ENCODE data around the gene NCMAP. TPM values are rescaled to one million over a fixed set of nuclear protein-coding genes. Genes with fewer than 3 reads are reported as not detected.

The NCMAP gene
- total RNA-seq (ENCODE audit: unreplicated experiment): not detected
- long read RNA-seq: 0 reads

GRCh38 chr1:24555591-24556413 lies at the start of gene NCMAP:
Gene NCMAP (plus strand): TSS chr1:24556087. CDS start chr1:24595431, 39,344 bp downstream.
- no peak for TF ChIP-seq CTCF (IDR thresholded peaks at IDR 0.05; ENCODE audit: partially characterized antibody, unreplicated experiment)
- Mint-ChIP-seq H3K4me1 (ENCODE audit: low read depth, unreplicated experiment) (peaks cover 5% of the 10 kb centered on the region), H3K27ac (ENCODE audit: unreplicated experiment) (no peak within 1 kb of the TSS), H3K4me3 (ENCODE audit: unreplicated experiment) (peak within 1 kb of the TSS; percentile 28), H3K36me3 (ENCODE audit: unreplicated experiment) (no peaks in the 10 kb centered on the region), H3K9me3 (ENCODE audit: unreplicated experiment) (no peaks in the 10 kb centered on the region), H3K27me3 (ENCODE audit: unreplicated experiment) (peaks cover 17% of the 10 kb centered on the region)
- DNase-seq: peak; percentile 31

- Mint-ChIP-seq H3K9me3 (ENCODE audit: unreplicated experiment) (peaks cover 5% of the 10 kb centered on the region), H3K4me1 (ENCODE audit: low read depth, unreplicated experiment) (peaks cover 15% of the 10 kb centered on the region), H3K36me3 (ENCODE audit: unreplicated experiment) (peaks cover 6% of the 10 kb centered on the region), H3K27me3 (ENCODE audit: unreplicated experiment) (peaks cover 3% of the 10 kb centered on the region), H3K4me3 (ENCODE audit: unreplicated experiment) (no peak overlapping the region), H3K27ac (ENCODE audit: unreplicated experiment) (peak overlapping the region; percentile 24)
- no peak for DNase-seq
- no peak for TF ChIP-seq CTCF (IDR thresholded peaks at IDR 0.05; ENCODE audit: partially characterized antibody, unreplicated experiment)
These were observed 49.1 kb upstream of the NCMAP start for GRCh38 chr1:24506691-24507381.

GRCh38 chr1:24507405-24507804 lies 48.5 kb upstream of the NCMAP start:
- no peak for DNase-seq
- TF ChIP-seq CTCF (IDR thresholded peaks at IDR 0.05; ENCODE audit: partially characterized antibody, unreplicated experiment): no peak
- peaks cover 3% of the 10 kb centered on the region for H3K27me3 Mint-ChIP-seq (ENCODE audit: unreplicated experiment)
- peaks cover 15% of the 10 kb centered on the region for H3K4me1 Mint-ChIP-seq (ENCODE audit: low read depth, unreplicated experiment)
- peaks cover 5% of the 10 kb centered on the region for H3K9me3 Mint-ChIP-seq (ENCODE audit: unreplicated experiment)
- H3K4me3 Mint-ChIP-seq (ENCODE audit: unreplicated experiment): no peak overlapping the region
- H3K27ac Mint-ChIP-seq (ENCODE audit: unreplicated experiment): peak overlapping the region; percentile 24
- peaks cover 6% of the 10 kb centered on the region for H3K36me3 Mint-ChIP-seq (ENCODE audit: unreplicated experiment)

GRCh38 chr1:24508911-24509310 lies 47.0 kb upstream of the NCMAP start:
- no peak overlapping the region for H3K27ac Mint-ChIP-seq (ENCODE audit: unreplicated experiment)
- peaks cover 6% of the 10 kb centered on the region for H3K36me3 Mint-ChIP-seq (ENCODE audit: unreplicated experiment)
- no peaks in the 10 kb centered on the region for H3K27me3 Mint-ChIP-seq (ENCODE audit: unreplicated experiment)
- no peak for TF ChIP-seq CTCF (IDR thresholded peaks at IDR 0.05; ENCODE audit: partially characterized antibody, unreplicated experiment)
- peaks cover 14% of the 10 kb centered on the region for H3K4me1 Mint-ChIP-seq (ENCODE audit: low read depth, unreplicated experiment)
- DNase-seq: no peak
- H3K9me3 Mint-ChIP-seq (ENCODE audit: unreplicated experiment): peaks cover 2% of the 10 kb centered on the region
- no peak overlapping the region for H3K4me3 Mint-ChIP-seq (ENCODE audit: unreplicated experiment)

GRCh38 chr1:24513706-24514105 lies 42.2 kb upstream of the NCMAP start:
- TF ChIP-seq CTCF (IDR thresholded peaks at IDR 0.05; ENCODE audit: partially characterized antibody, unreplicated experiment): no peak
- H3K4me1 Mint-ChIP-seq (ENCODE audit: low read depth, unreplicated experiment): peaks cover 5% of the 10 kb centered on the region
- DNase-seq: no peak
- no peak overlapping the region for H3K4me3 Mint-ChIP-seq (ENCODE audit: unreplicated experiment)
- H3K9me3 Mint-ChIP-seq (ENCODE audit: unreplicated experiment): peaks cover 2% of the 10 kb centered on the region
- H3K27me3 Mint-ChIP-seq (ENCODE audit: unreplicated experiment): no peaks in the 10 kb centered on the region
- peaks cover 6% of the 10 kb centered on the region for H3K36me3 Mint-ChIP-seq (ENCODE audit: unreplicated experiment)
- H3K27ac Mint-ChIP-seq (ENCODE audit: unreplicated experiment): no peak overlapping the region
